Lower leg skin (tissue), 4 donors: ENCODE data around the gene HOXC9. TPM values are rescaled to one million over a fixed set of nuclear protein-coding genes. Genes with fewer than 3 reads are reported as not detected.

Experiments used
- DNase-seq, 2 donors: peaks; one replicate each; pipeline ENCODE4 v3.0.0-alpha.2; 2019; ENCODE audit warnings: low spot score in 2 of 2
- H3K4me3 ChIP-seq: fragments of 200-600 bp; sonication (generic); 2 replicates; pipeline ENCODE4 v1.5.1; 2017; ENCODE audit warnings: mild to moderate bottlenecking, low read depth; ENCODE audit not compliant: poor library complexity, severe bottlenecking
- CTCF ChIP-seq, 3 donors: fragments of 450-650 bp; IDR thresholded peaks; one replicate each; pipeline ENCODE4 v1.5.1; 2016; ENCODE audit warnings: antibody characterized with exemption in 3 of 3, mild to moderate bottlenecking in 3 of 3, moderate library complexity in 2 of 3
- POLR2A ChIP-seq, 2 donors: fragments of 450-650 bp; IDR thresholded peaks; one replicate each; pipeline ENCODE4 v1.6.1; 2016 to 2017; ENCODE audit warnings: antibody characterized with exemption in 2 of 2, mild to moderate bottlenecking in 1 of 2, moderate library complexity in 1 of 2
- WGBS, 2 donors: methylation state at CpG; one replicate each; pipeline ENCODE4 v1.1.5; 2018; 5-methylcytosine and 5-hydroxymethylcytosine counted together
- intact Hi-C: fragments of 100-400 bp; cut with DNase I; formaldehyde crosslinking; loops from one replicate; pipeline ENCODE4 v1.15.0; 2023; ENCODE audit warnings: low total_unique reads
- total RNA-seq, 4 donors: library from RNA; depleted of rRNA; stranded (reverse); fragments of >200 nt; gene quantifications; one replicate each; pipeline ENCODE4 v1.1.0, GENCODE V29; 2016

HOXC9 gene
- total RNA-seq, 4 donors from 2014 or later: 9.6 to 16.8 (median 11.7) TPM

GRCh38 chr12:53956251-53956887 is 43.6 kb upstream of the HOXC9 start:
- H3K4me3 ChIP-seq: no peak overlapping the region
- intact Hi-C loops: no loop called here
- no peak for TF ChIP-seq POLR2A (IDR thresholded peaks at IDR 0.05)
- TF ChIP-seq CTCF (IDR thresholded peaks at IDR 0.05): no peak
- WGBS, 2 donors: 9 to 23% methylated on average over 25 of the region's 25 CpGs
- peak in 1 of 2 donors; percentile 83 for DNase-seq

- TF ChIP-seq POLR2A (IDR thresholded peaks at IDR 0.05): no peak
- no peak for TF ChIP-seq CTCF (IDR thresholded peaks at IDR 0.05)
- intact Hi-C loops: no loop called here
- WGBS, 2 donors: 62 to 73% methylated on average over 11 of the region's 11 CpGs
- DNase-seq: no peak
- no peak overlapping the region for H3K4me3 ChIP-seq
Observed at GRCh38 chr12:53956914-53957536, 42.9 kb upstream of the HOXC9 start.

- WGBS, 2 donors: 63 to 86% methylated on average over 3 of the region's 3 CpGs
- DNase-seq: no peak
- intact Hi-C loops: no loop called here
- no peak overlapping the region for H3K4me3 ChIP-seq
- TF ChIP-seq POLR2A (IDR thresholded peaks at IDR 0.05) (no peak), CTCF (IDR thresholded peaks at IDR 0.05) (no peak)
Observed at GRCh38 chr12:53958128-53958527, 41.8 kb upstream of the HOXC9 start.

- no peak for DNase-seq
- 64 to 76% methylated on average over 4 of the region's 4 CpGs for WGBS, 2 donors
- intact Hi-C loops: no loop called here
- TF ChIP-seq CTCF (IDR thresholded peaks at IDR 0.05) (no peak), POLR2A (IDR thresholded peaks at IDR 0.05) (no peak)
- H3K4me3 ChIP-seq: no peak overlapping the region
Observed at GRCh38 chr12:53959314-53959713, 40.6 kb upstream of the HOXC9 start.

GRCh38 chr12:53960187-53961024 is 39.6 kb upstream of the HOXC9 start:
- 66 to 73% methylated on average over 33 to 39 of the region's 39 CpGs for WGBS, 2 donors
- DNase-seq: no peak
- no peak overlapping the region for H3K4me3 ChIP-seq
- TF ChIP-seq CTCF (IDR thresholded peaks at IDR 0.05) (no peak), POLR2A (IDR thresholded peaks at IDR 0.05) (no peak)
- intact Hi-C loops: no loop called here
